Neural cell (in vitro differentiated cells): ENCODE data around the gene TBX18.

Experiments used
- CTCF ChIP-seq: fragments of 450-650 bp; IDR thresholded peaks from 2 replicates; pipeline ENCODE4 v1.5.1; 2014; ENCODE audit warnings: antibody characterized with exemption, mild to moderate bottlenecking, moderate library complexity; ENCODE audit not compliant: poor library complexity, severe bottlenecking
- EZH2 ChIP-seq: fragments of 200-600, 300-800 bp; shearing (Covaris generic), sonication (generic); IDR thresholded peaks from 2 replicates; pipeline ENCODE4 v1.6.1; 2014; ENCODE audit warnings: antibody characterized with exemption, low read length, borderline replicate concordance, mild to moderate bottlenecking; ENCODE audit not compliant: insufficient read depth, poor library complexity, severe bottlenecking

DNA sequence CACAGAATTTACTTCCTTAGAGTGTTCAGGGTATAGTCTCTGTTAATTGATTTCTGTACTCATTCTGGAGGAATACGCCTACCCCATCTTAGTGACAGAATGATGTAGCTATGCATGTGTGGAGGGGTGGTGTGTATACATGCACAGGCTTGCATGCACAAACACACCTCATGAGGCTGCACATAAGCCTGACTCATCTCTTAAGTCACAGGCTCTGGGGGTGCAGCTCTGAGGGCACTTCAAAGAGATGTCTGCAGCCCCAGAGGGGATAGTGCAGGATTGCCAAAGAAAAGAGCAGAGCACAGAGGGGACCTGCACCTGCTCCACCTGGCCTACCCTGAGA is 24.6 kb downstream of the TBX18 start:
- TF ChIP-seq CTCF = no peak
- no peak for TF ChIP-seq EZH2
